OCI-LY1 (cell line): ENCODE results near the gene REV3L.

ENCODE experiments used
- H2AFZ ChIP-seq: fragments of 200-600 bp; sonication (generic), shearing (Covaris generic); 2 replicates; pipeline ENCODE4 v1.6.0; 2014; ENCODE audit warnings: antibody characterized with exemption, mild to moderate bottlenecking, low read length
- H3F3A ChIP-seq: fragments of 200-600 bp; sonication (generic), shearing (Covaris generic); 2 replicates; pipeline ENCODE4 v1.6.0; 2014; ENCODE audit warnings: mild to moderate bottlenecking, antibody characterized with exemption, low read length, moderate library complexity; ENCODE audit not compliant: insufficient read depth
- H3K27ac ChIP-seq: fragments of 200-600 bp; sonication (generic); 2 replicates; pipeline ENCODE4 v1.5.1; 2014; ENCODE audit warnings: low read length, mixed run types, mild to moderate bottlenecking, low read depth; ENCODE audit not compliant: poor library complexity, severe bottlenecking
- H3K27me3 ChIP-seq: fragments of 200-600 bp; sonication (generic); 2 replicates; pipeline ENCODE4 v1.6.0; 2014; ENCODE audit warnings: antibody characterized with exemption, mild to moderate bottlenecking, low read length, moderate library complexity; ENCODE audit not compliant: insufficient read depth
- H3K36me3 ChIP-seq: fragments of 200-600 bp; sonication (generic); 2 replicates; pipeline ENCODE4 v1.6.1; 2014; ENCODE audit warnings: mild to moderate bottlenecking, antibody characterized with exemption, low read length, moderate library complexity, mixed read lengths; ENCODE audit not compliant: insufficient read depth
- H3K4me1 ChIP-seq: fragments of 200-600 bp; sonication (generic); 2 replicates; pipeline ENCODE4 v1.5.1; 2014; ENCODE audit warnings: mild to moderate bottlenecking, low read length, moderate library complexity; ENCODE audit not compliant: insufficient read depth, severe bottlenecking
- H3K4me2 ChIP-seq: fragments of 200-600 bp; sonication (generic), shearing (Covaris generic); 2 replicates; pipeline ENCODE4 v1.6.1; 2014; ENCODE audit warnings: low read length
- H3K4me3 ChIP-seq: fragments of 200-600 bp; sonication (generic); 2 replicates; pipeline ENCODE4 v1.5.1; 2014; ENCODE audit warnings: low read length, low read depth, mild to moderate bottlenecking, mixed read lengths; ENCODE audit not compliant: poor library complexity, severe bottlenecking
- H3K79me2 ChIP-seq: fragments of 200-600 bp; shearing (Covaris generic); 2 replicates; pipeline ENCODE4 v1.6.1; 2016; ENCODE audit warnings: mixed run types, low read length, mixed read lengths; ENCODE audit not compliant: insufficient read depth
- H3K9ac ChIP-seq: fragments of 200-600 bp; sonication (generic), shearing (Covaris generic); 2 replicates; pipeline ENCODE4 v1.6.1; 2014; ENCODE audit warnings: mild to moderate bottlenecking, low read length, mixed read lengths
- H3K9me2 ChIP-seq: fragments of 200-600 bp; sonication (generic), shearing (Covaris generic); 2 replicates; pipeline ENCODE4 v1.6.1; 2014; ENCODE audit warnings: low read depth, mild to moderate bottlenecking, low read length, mixed read lengths
- H3K9me3 ChIP-seq: fragments of 200-600 bp; shearing (Covaris generic); 2 replicates; pipeline ENCODE4 v1.6.1; 2014; ENCODE audit warnings: low read length, mixed read lengths
- H4K20me1 ChIP-seq: fragments of 200-600 bp; sonication (generic), shearing (Covaris generic); 2 replicates; pipeline ENCODE4 v1.6.0; 2016; ENCODE audit warnings: mild to moderate bottlenecking, low read length; ENCODE audit not compliant: insufficient read depth
- CTCF ChIP-seq: fragments of 200-600 bp; sonication (generic), shearing (Covaris generic); IDR thresholded peaks from 2 replicates; pipeline ENCODE4 v1.5.1; 2017; ENCODE audit warnings: mild to moderate bottlenecking, antibody characterized with exemption, low read length, moderate library complexity, mixed read lengths
- EZH2 ChIP-seq: fragments of 200-600 bp; sonication (generic), shearing (Covaris generic); IDR thresholded peaks from 2 replicates; pipeline ENCODE4 v1.8.0; 2017; ENCODE audit warnings: borderline replicate concordance, mixed run types, mild to moderate bottlenecking, antibody characterized with exemption, low read length, moderate library complexity, mixed read lengths

The REV3L gene

GRCh38 chr6:111276335-111276734 is 206.7 kb downstream of the REV3L start:
- H4K20me1 ChIP-seq = no peaks in the 10 kb centered on the region
- H3K4me1 ChIP-seq = no peaks in the 10 kb centered on the region
- H3K27ac ChIP-seq = no peak overlapping the region
- peaks cover 83% of the 10 kb centered on the region for H3K36me3 ChIP-seq
- no peak overlapping the region for H3K4me3 ChIP-seq
- H3K4me2 ChIP-seq = no peak overlapping the region
- H3K79me2 ChIP-seq = no peaks in the 10 kb centered on the region
- TF ChIP-seq CTCF (no peak), EZH2 (no peak)
- H3K27me3 ChIP-seq = no peaks in the 10 kb centered on the region
- no peak overlapping the region for H2AFZ ChIP-seq
- peaks cover 10% of the 10 kb centered on the region; the same call in 1 of the 2 replicates for H3K9me3 ChIP-seq
- no peak overlapping the region for H3K9ac ChIP-seq
- no peaks in the 10 kb centered on the region for H3F3A ChIP-seq
- H3K9me2 ChIP-seq = no peaks in the 10 kb centered on the region

GRCh38 chr6:111274593-111275217 is 208.3 kb downstream of the REV3L start:
- Histone ChIP-seq H2AFZ (no peak overlapping the region), H3K4me1 (no peaks in the 10 kb centered on the region), H3K4me3 (no peak overlapping the region), H3K9me3 (peaks cover 10% of the 10 kb centered on the region; the same call in 1 of the 2 replicates), H3K9me2 (no peaks in the 10 kb centered on the region), H3F3A (no peaks in the 10 kb centered on the region), H3K4me2 (no peak overlapping the region), H3K27ac (no peak overlapping the region), H3K9ac (no peak overlapping the region), H3K36me3 (peaks cover 78% of the 10 kb centered on the region), H3K27me3 (no peaks in the 10 kb centered on the region), H3K79me2 (no peaks in the 10 kb centered on the region), H4K20me1 (no peaks in the 10 kb centered on the region)
- TF ChIP-seq EZH2 = no peak
- no peak for TF ChIP-seq CTCF

GRCh38 chr6:111270121-111270520 is 212.9 kb downstream of the REV3L start:
- H3F3A ChIP-seq = no peaks in the 10 kb centered on the region
- TF ChIP-seq CTCF (no peak), EZH2 (no peak)
- H3K9ac ChIP-seq = no peak overlapping the region
- H2AFZ ChIP-seq = no peak overlapping the region
- no peak overlapping the region for H3K4me2 ChIP-seq
- no peak overlapping the region for H3K27ac ChIP-seq
- no peaks in the 10 kb centered on the region for H4K20me1 ChIP-seq
- no peaks in the 10 kb centered on the region for H3K27me3 ChIP-seq
- peaks cover 78% of the 10 kb centered on the region for H3K36me3 ChIP-seq
- H3K9me3 ChIP-seq = peaks cover 7% of the 10 kb centered on the region; the same call in 1 of the 2 replicates
- H3K4me1 ChIP-seq = no peaks in the 10 kb centered on the region
- H3K9me2 ChIP-seq = no peaks in the 10 kb centered on the region
- no peak overlapping the region for H3K4me3 ChIP-seq
- H3K79me2 ChIP-seq = peaks cover 6% of the 10 kb centered on the region; the same call in 1 of the 2 replicates
